Left lung (tissue), 10 donors: ENCODE results near the gene YEATS4. TPM values are rescaled to one million over a fixed set of nuclear protein-coding genes. Genes with fewer than 3 reads are reported as not detected.

Experiments used
- ATAC-seq: fragments of 200-7000 bp; cut with Tn5 transposase; one replicate; pipeline ENCODE4 v1.9.1; 2020; ENCODE audit warnings: moderate library complexity
- DNase-seq, 4 donors: peaks; one replicate each; pipeline ENCODE4 v3.0.0-alpha.2; 2013 to 2020
- H3K27ac ChIP-seq, 2 donors: fragments of 200-600 bp; sonication (generic) in 1 of 2; one replicate each; pipeline versions ENCODE4 v1.5.0 to v1.8.0; 2020 to 2021
- H3K27me3 ChIP-seq, 2 donors: fragments of 200-600 bp; sonication (generic) in 1 of 2; one replicate each; pipeline versions ENCODE4 v1.5.0 to v1.8.0; 2020 to 2021
- H3K36me3 ChIP-seq, 2 donors: fragments of 200-600 bp; sonication (generic) in 1 of 2; one replicate each; pipeline versions ENCODE4 v1.5.0 to v1.8.0; 2020 to 2021
- H3K4me1 ChIP-seq, 2 donors: fragments of 200-600 bp; one replicate each; pipeline ENCODE4 v1.8.0; 2021
- H3K4me3 ChIP-seq, 2 donors: fragments of 200-600 bp; sonication (generic) in 1 of 2; one replicate each; pipeline versions ENCODE4 v1.5.0 to v1.8.0; 2020 to 2021; ENCODE audit warnings: mild to moderate bottlenecking in 1 of 2
- H3K9me3 ChIP-seq, 2 donors: fragments of 200-600 bp; sonication (generic) in 1 of 2; one replicate each; pipeline versions ENCODE4 v1.5.0 to v1.8.0; 2020 to 2021
- CTCF ChIP-seq, 2 donors: fragments of 200-600 bp; sonication (generic) in 1 of 2; IDR thresholded peaks; one replicate each; pipeline versions ENCODE4 v1.5.0 to v1.8.0; 2021; ENCODE audit warnings: antibody characterized with exemption in 2 of 2
- intact Hi-C, 2 donors: fragments of 100-400 bp; cut with DNase I; formaldehyde crosslinking; loops; one replicate each; pipeline versions ENCODE4 v1.11.2 to v1.14.2; 2022
- polyA plus RNA-seq, 6 donors: library from polyadenylated mRNA; unstranded; fragments of 120-200 nt; gene quantifications; one replicate each; pipeline ENCODE4 v1.2.1, GENCODE V29; 2013; ENCODE audit not compliant: insufficient read length in 6 of 6
- total RNA-seq, 2 donors: library from RNA; stranded (reverse); fragmentation: NEBNext Ultra II Directional; extraction: Animal tissue kit (Norgen Biotek cat#: 25700); gene quantifications; one replicate each; pipeline ENCODE4 v1.2.1, GENCODE V29; 2021
- donor health status: DM: no; HTN: yes; CAD: no.
- donor health status: DM: no; HTN: no; CAD: no.

The YEATS4 gene
- total and polyA plus RNA-seq, 8 donors, result 10.1 to 24.4 (median 21.7) TPM

GRCh38 chr12:69428351-69429073, 69.0 kb downstream of the YEATS4 start:
- no peak for TF ChIP-seq CTCF (IDR thresholded peaks at IDR 0.05)
- Histone ChIP-seq H3K4me3 (no peak overlapping the region), H3K27ac (no peak overlapping the region), H3K36me3 (no peaks in the 10 kb centered on the region), H3K27me3 (no peaks in the 10 kb centered on the region), H3K4me1 (no peaks in the 10 kb centered on the region), H3K9me3 (no peaks in the 10 kb centered on the region)
- intact Hi-C loops, result no loop called here
- ATAC-seq (no peak), DNase-seq (no peak)

DNA sequence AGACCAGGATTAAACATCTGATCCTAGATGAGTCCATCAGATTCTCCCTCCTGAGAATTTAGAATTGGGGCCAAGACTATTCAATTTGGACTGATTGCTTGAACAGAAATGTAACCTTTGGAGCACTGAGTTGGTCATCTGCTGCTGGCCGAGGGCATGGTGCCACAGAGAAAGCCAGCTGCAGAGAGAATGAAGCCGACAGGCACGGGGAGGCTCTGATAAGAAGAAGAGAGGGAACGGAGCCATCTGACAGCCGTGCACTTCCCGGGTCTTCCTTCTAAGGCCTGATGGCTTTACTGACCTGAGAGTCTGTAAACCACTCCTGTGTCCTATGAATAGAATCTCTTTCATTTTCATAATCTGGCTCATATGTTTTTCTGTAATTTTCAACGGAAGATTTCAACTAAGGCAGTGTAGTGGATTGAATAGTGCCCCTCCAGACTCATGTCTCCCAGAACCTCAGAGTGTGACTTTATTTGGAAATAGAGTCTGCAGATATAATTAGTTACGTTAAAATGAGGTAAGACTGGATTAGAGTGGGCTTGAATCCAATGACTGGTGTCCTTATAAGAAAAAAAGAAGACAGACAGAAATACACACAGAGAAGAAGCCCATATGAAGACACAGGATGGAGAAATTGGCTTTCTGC, 71.5 kb downstream of the YEATS4 start:
- Histone ChIP-seq H3K4me3 (no peak overlapping the region), H3K27me3 (no peaks in the 10 kb centered on the region), H3K36me3 (no peaks in the 10 kb centered on the region), H3K27ac (no peak overlapping the region), H3K9me3 (no peaks in the 10 kb centered on the region), H3K4me1 (no peaks in the 10 kb centered on the region)
- ATAC-seq (no peak), DNase-seq (no peak)
- TF ChIP-seq CTCF (IDR thresholded peaks at IDR 0.05), result no peak
- intact Hi-C loops, result no loop called here

GRCh38 chr12:69431591-69432222, 72.2 kb downstream of the YEATS4 start:
- ATAC-seq (no peak), DNase-seq (no peak)
- Histone ChIP-seq H3K36me3 (no peaks in the 10 kb centered on the region), H3K9me3 (no peaks in the 10 kb centered on the region), H3K27me3 (no peaks in the 10 kb centered on the region), H3K4me1 (no peaks in the 10 kb centered on the region), H3K4me3 (no peak overlapping the region), H3K27ac (no peak overlapping the region)
- TF ChIP-seq CTCF (IDR thresholded peaks at IDR 0.05), result no peak
- intact Hi-C loops, result no loop called here

DNA sequence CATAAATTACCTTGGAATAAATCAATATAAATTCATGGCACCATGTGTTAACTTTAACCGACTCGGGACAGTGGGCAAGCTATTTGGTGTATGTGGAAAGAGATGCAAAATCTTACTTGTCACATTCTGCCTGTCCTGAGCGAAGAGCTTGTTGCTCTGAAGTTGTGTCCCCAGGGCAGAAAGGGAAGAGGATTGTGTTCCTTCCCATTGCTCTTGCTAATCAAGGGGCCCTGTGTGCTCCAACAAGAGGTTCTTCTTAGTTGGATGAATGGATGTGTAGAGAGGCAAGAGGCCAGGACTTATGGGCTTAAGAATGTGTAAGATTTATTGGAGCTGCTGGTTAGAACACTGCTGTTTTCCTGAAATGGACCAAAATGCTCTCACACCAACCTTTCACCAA, 74.1 kb downstream of the YEATS4 start:
- H3K27me3 ChIP-seq, result no peaks in the 10 kb centered on the region
- intact Hi-C loops, result no loop called here

More for the DNA sequence above, 74.1 kb downstream of the YEATS4 start:
- Histone ChIP-seq H3K27ac (no peak overlapping the region), H3K4me3 (no peak overlapping the region), H3K4me1 (no peaks in the 10 kb centered on the region), H3K36me3 (no peaks in the 10 kb centered on the region), H3K9me3 (no peaks in the 10 kb centered on the region)
- DNase-seq (no peak), ATAC-seq (no peak)
- TF ChIP-seq CTCF (IDR thresholded peaks at IDR 0.05), result no peak
